H1 (cell line): ENCODE measurements around the gene SHISA8. TPM values are rescaled to one million over a fixed set of nuclear protein-coding genes. Genes with fewer than 3 reads are reported as not detected.

Experiments
- CTCF ChIA-PET: fragments of 300-600 bp; sonication (Branson Sonifier 250); formaldehyde crosslinking; loops from one replicate; lab custom pipeline; 2021; ENCODE audit not compliant: partially characterized antibody; lab: Charles Lee
- POLR2A ChIA-PET: fragments of 300-600 bp; sonication (Branson Sonifier 250); formaldehyde crosslinking; loops from one replicate; lab custom pipeline; 2021; ENCODE audit warnings: inconsistent platforms; ENCODE audit not compliant: partially characterized antibody; lab: Charles Lee
- DNase-seq, 2 experiments: peaks; one replicate each; pipeline versions ENCODE4 v3.0.0 to v3.0.0-alpha.2; 2010 to 2022; ENCODE audit warnings: low spot score in 2 of 2, low read depth in 1 of 2, mixed read lengths in 1 of 2
- FAIRE-seq: peaks from 2 replicates; lab custom pipeline; 2011; peaks lifted over from hg19 to GRCh38; lab: Jason Lieb, UNC
- H2AFZ ChIP-seq: 2 replicates; pipeline ENCODE4 v1.8.1; 2012; ENCODE audit warnings: low read length, inconsistent platforms
- H2AK5ac ChIP-seq: 2 replicates; pipeline ENCODE4 v1.6.1; 2013; ENCODE audit warnings: low read depth, low read length
- H2BK120ac ChIP-seq: replicated peaks from 2 replicates; pipeline ENCODE3; 2013; ENCODE audit warnings: low read depth, low read length, inconsistent platforms
- H2BK12ac ChIP-seq: 2 replicates; pipeline ENCODE4 v1.6.1; 2013; ENCODE audit warnings: low read depth, low read length
- H2BK15ac ChIP-seq: 2 replicates; pipeline ENCODE4 v1.6.1; 2013; ENCODE audit warnings: low read length
- H2BK20ac ChIP-seq: 2 replicates; pipeline ENCODE4 v1.6.1; 2013; ENCODE audit warnings: low read length
- H2BK5ac ChIP-seq: 2 replicates; pipeline ENCODE4 v1.6.1; 2013; ENCODE audit warnings: low read depth, low read length
- H3K14ac ChIP-seq: 2 replicates; pipeline ENCODE4 v1.6.1; 2013; ENCODE audit warnings: inconsistent platforms; ENCODE audit not compliant: insufficient read length
- H3K18ac ChIP-seq: 2 replicates; pipeline ENCODE4 v1.6.1; 2013; ENCODE audit warnings: low read length; ENCODE audit errors: extremely low read depth
- H3K23ac ChIP-seq: 2 replicates; pipeline ENCODE4 v1.6.1; 2013; ENCODE audit warnings: inconsistent platforms; ENCODE audit not compliant: insufficient read length
- H3K23me2 ChIP-seq: 2 replicates; pipeline ENCODE4 v1.6.1; 2013; ENCODE audit warnings: low read depth, low read length
- H3K27ac ChIP-seq: 2 replicates; pipeline ENCODE4 v1.6.1; 2011; ENCODE audit warnings: low read depth, low read length, inconsistent platforms
- H3K27me3 ChIP-seq, 4 experiments: replicated peaks in 1 of 4; 1 replicate in 1 of 4; 2 replicates in 3 of 4; pipeline versions ENCODE4 v1.6.1 to v1.8.1; 2011 to 2013; ENCODE audit warnings: low read length in 3 of 4, mild to moderate bottlenecking in 3 of 4, inconsistent platforms in 2 of 4, mixed read lengths in 2 of 4, moderate library complexity in 1 of 4; ENCODE audit not compliant: control insufficient read depth in 3 of 4, insufficient read depth in 3 of 4; ENCODE audit errors: extremely low read depth in 1 of 4
- H3K36me3 ChIP-seq, 4 experiments: 2 replicates each; pipeline versions ENCODE4 v1.6.1 to v1.8.1; 2011 to 2013; ENCODE audit warnings: mild to moderate bottlenecking in 4 of 4, low read length in 3 of 4, moderate library complexity in 2 of 4, control low read depth in 1 of 4, inconsistent platforms in 1 of 4; ENCODE audit not compliant: insufficient read depth in 4 of 4, control insufficient read depth in 2 of 4
- H3K4ac ChIP-seq: replicated peaks from 2 replicates; pipeline ENCODE3; 2013; ENCODE audit warnings: low read length, low read depth, mixed read lengths, inconsistent platforms; ENCODE audit not compliant: insufficient read length
- H3K4me1 ChIP-seq, 4 experiments: replicated peaks in 1 of 4; 1 replicate in 1 of 4; 2 replicates in 3 of 4; pipeline versions ENCODE4 v1.6.1 to v1.8.1; 2011 to 2013; ENCODE audit warnings: low read length in 3 of 4, inconsistent platforms in 2 of 4, mixed read lengths in 1 of 4; ENCODE audit not compliant: insufficient read depth in 4 of 4, control insufficient read depth in 3 of 4
- H3K4me2 ChIP-seq, 2 experiments: 2 replicates each; pipeline versions ENCODE4 v1.6.1 to v1.8.1; 2011 to 2013; ENCODE audit warnings: low read depth in 2 of 2, low read length in 2 of 2, control low read depth in 1 of 2, inconsistent platforms in 1 of 2, mild to moderate bottlenecking in 1 of 2; ENCODE audit not compliant: insufficient read depth in 1 of 2
- H3K4me3 ChIP-seq, 4 experiments: fragments of 200-600, 300-600 bp in 1 of 4; sonication (generic), shearing (Covaris generic), sonication (Bioruptor Twin) in 1 of 4; 2 replicates each; pipeline versions ENCODE4 v1.5.1 to v1.8.1; 2011 to 2016; ENCODE audit warnings: low read length in 4 of 4, low read depth in 3 of 4, control low read depth in 2 of 4, inconsistent platforms in 2 of 4, mild to moderate bottlenecking in 2 of 4, mixed read lengths in 1 of 4, moderate library complexity in 1 of 4; ENCODE audit not compliant: insufficient read depth in 2 of 4; ENCODE audit errors: extremely low read depth in 1 of 4
- H3K56ac ChIP-seq: replicated peaks from 2 replicates; pipeline ENCODE3; 2013; ENCODE audit warnings: low read depth, mild to moderate bottlenecking, mixed read lengths, low read length, inconsistent platforms; ENCODE audit not compliant: insufficient read length
- H3K79me1 ChIP-seq: 2 replicates; pipeline ENCODE4 v1.6.1; 2013; ENCODE audit warnings: low read depth, low read length, control low read depth
- H3K79me2 ChIP-seq, 2 experiments: 2 replicates each; pipeline versions ENCODE4 v1.6.1 to v1.8.1; 2012 to 2013; ENCODE audit warnings: low read length in 2 of 2, mild to moderate bottlenecking in 2 of 2, inconsistent platforms in 1 of 2; ENCODE audit not compliant: insufficient read depth in 2 of 2, control insufficient read depth in 1 of 2
- H3K9ac ChIP-seq, 4 experiments: replicated peaks in 1 of 4; 1 replicate in 1 of 4; 2 replicates in 3 of 4; pipeline versions ENCODE4 v1.6.1 to v1.8.1; 2011 to 2013; ENCODE audit warnings: low read depth in 3 of 4, low read length in 3 of 4, control low read depth in 2 of 4, mild to moderate bottlenecking in 2 of 4, moderate library complexity in 2 of 4, inconsistent platforms in 1 of 4; ENCODE audit errors: extremely low read depth in 1 of 4
- H3K9me3 ChIP-seq, 2 experiments: 2 replicates each; pipeline versions ENCODE4 v1.6.1 to v1.8.1; 2012 to 2013; ENCODE audit warnings: mild to moderate bottlenecking in 2 of 2, moderate library complexity in 2 of 2, control low read depth in 1 of 2, inconsistent platforms in 1 of 2, low read depth in 1 of 2, low read length in 1 of 2, mixed read lengths in 1 of 2; ENCODE audit not compliant: insufficient read depth in 2 of 2
- H4K20me1 ChIP-seq, 2 experiments: replicated peaks in 1 of 2; 2 replicates each; pipeline versions ENCODE3 to v1.8.1; 2011 to 2013; ENCODE audit warnings: inconsistent platforms in 2 of 2, low read length in 2 of 2, mild to moderate bottlenecking in 1 of 2; ENCODE audit not compliant: insufficient read depth in 2 of 2, control insufficient read depth in 1 of 2
- H4K5ac ChIP-seq: 2 replicates; pipeline ENCODE4 v1.6.1; 2013; ENCODE audit warnings: low read length, low read depth, mixed read lengths, inconsistent platforms; ENCODE audit not compliant: insufficient read length
- H4K8ac ChIP-seq: 2 replicates; pipeline ENCODE4 v1.8.0; 2013; ENCODE audit warnings: mild to moderate bottlenecking, moderate library complexity, low read length, inconsistent platforms; ENCODE audit not compliant: insufficient read depth; ENCODE audit errors: extremely low read depth
- H4K91ac ChIP-seq: replicated peaks from 2 replicates; pipeline ENCODE3; 2013; ENCODE audit warnings: low read length, mixed read lengths, inconsistent platforms; ENCODE audit not compliant: insufficient read length
- E2F6 ChIP-seq: IDR thresholded peaks from 2 replicates; pipeline ENCODE4 v1.6.1; 2012; ENCODE audit warnings: inconsistent platforms
- WGBS, 2 experiments: shearing (Covaris generic) in 1 of 2; methylation state at CpG; one replicate each; pipeline versions ENCODE4 v1.1.6 to v1.1.7; 2013 to 2015; ENCODE audit warnings: low lambda C conversion rate in 2 of 2, mixed read lengths in 2 of 2, inconsistent platforms in 1 of 2, low coverage in 1 of 2, missing lambda C conversion rate in 1 of 2; ENCODE audit not compliant: insufficient replicate concordance in 2 of 2, insufficient coverage in 1 of 2, insufficient read length in 1 of 2; ENCODE audit errors: extremely low coverage in 1 of 2, missing lambda C conversion rate in 1 of 2; 5-methylcytosine and 5-hydroxymethylcytosine counted together
- polyA plus RNA-seq, 7 experiments: library from polyadenylated mRNA; depleted of rRNA in 3 of 7; stranded (reverse) in 5 of 7; unstranded in 2 of 7; fragments of >200 nt in 5 of 7; fragments of 200-250 nt in 2 of 7; gene quantifications; 1 replicate in 5 of 7; 2 replicates in 1 of 7; 4 replicates in 1 of 7; pipeline versions ENCODE4 v1.2.1 to v1.2.3, GENCODE V29; 2011 to 2013; ENCODE audit warnings: missing spikeins in 2 of 7, mixed read lengths in 2 of 7
- total RNA-seq: library from RNA; stranded (reverse); fragmentation: NEBNext Ultra II Directional; extraction: Animal tissue kit (Norgen Biotek cat#: 25700); gene quantifications from 2 replicates; pipeline ENCODE4 v1.2.1, GENCODE V29; 2021
- TF ChIP-seq, protein P1 (sequence below): IDR thresholded peaks from 2 replicates; pipeline ENCODE4 v1.6.1; 2012; ENCODE audit warnings: inconsistent platforms
- TF ChIP-seq, protein P2 (sequence below): IDR thresholded peaks from 2 replicates; pipeline ENCODE4 v1.6.1; 2011; ENCODE audit warnings: low read depth, mild to moderate bottlenecking, low read length; ENCODE audit not compliant: insufficient read depth

SHISA8 gene
- total and polyA plus RNA-seq, 2 of the 8 experiments (the other 6 are each of a cell fraction or from before 2014, with no cell fraction given): 0.14 to 0.89 TPM

DNA sequence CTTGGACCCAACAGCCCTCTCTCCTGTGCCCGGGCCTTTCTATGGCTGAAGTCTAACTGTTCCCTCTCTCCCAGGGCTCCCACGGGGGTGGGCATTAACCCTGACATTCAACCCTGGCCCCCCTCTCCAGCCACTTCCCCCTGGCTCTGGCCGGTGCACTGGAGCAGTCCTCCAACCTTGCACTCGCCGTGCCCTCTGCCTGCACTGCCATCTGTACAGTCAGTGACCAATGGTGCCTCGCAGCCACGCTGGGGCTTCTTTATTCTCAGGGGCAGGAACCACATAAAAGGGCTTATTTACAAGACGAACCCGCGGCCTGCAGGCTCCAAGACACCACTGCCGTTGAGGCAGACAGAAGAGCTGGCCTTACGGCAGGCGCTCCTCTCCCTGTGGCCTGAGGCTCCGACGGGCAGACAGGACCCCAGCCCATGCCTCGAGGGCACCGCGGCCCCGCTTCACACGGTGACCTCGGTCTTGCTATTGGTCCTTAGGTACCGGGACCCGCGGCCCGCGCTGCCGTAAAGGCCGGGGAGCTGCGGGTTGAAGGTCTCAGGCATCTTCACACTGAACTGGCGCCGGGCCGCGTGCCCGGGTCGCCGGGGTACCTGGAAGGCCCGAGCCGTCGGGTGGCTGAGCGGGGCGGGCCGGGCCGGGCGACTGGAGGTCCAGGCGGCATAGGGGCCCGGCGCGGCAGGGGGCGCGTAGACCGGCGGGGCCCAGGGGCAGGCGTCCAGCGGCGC, 5.4 kb downstream of the SHISA8 start:
- no peak overlapping the region for H2BK5ac ChIP-seq
- peaks cover 6% of the 10 kb centered on the region; the same call in 1 of the 2 replicates for H3K23me2 ChIP-seq
- peak overlapping the region; percentile 60; the same call in 1 of the 2 replicates for H3K18ac ChIP-seq
- H2AFZ ChIP-seq: no peak overlapping the region
- H3K14ac ChIP-seq: no peak overlapping the region
- ChIA-PET POLR2A (interaction anchor here (0.8 to 3.5 kb wide), 8 partner anchors 8 to 65 kb away, joined by 3 to 19 read pairs (median 6); partner anchors contain the start of genes CENPM and TNFRSF13C), CTCF (interaction anchor here (0.6 to 5.2 kb wide), 6 partner anchors 15 to 212 kb away, joined by 3 to 32 read pairs (median 6); partner anchors contain the start of gene TNFRSF13C)
- H3K56ac ChIP-seq: no peak overlapping the region
- H4K5ac ChIP-seq: no peak overlapping the region
- H4K8ac ChIP-seq: no peak overlapping the region
- H3K27me3 ChIP-seq: peaks cover 51 to 63% (median 58%) of the 10 kb centered on the region in 4 experiments
- H3K23ac ChIP-seq: no peak overlapping the region
- FAIRE-seq: no peak
- H3K4me1 ChIP-seq: peaks cover 0 to 28% (median 11%) of the 10 kb centered on the region in 4 experiments; a peak in 6 of 7 replicates
- H2BK15ac ChIP-seq: 0 out of 2 replicates have a peak overlapping the region, but pooled peaks have one; percentile 3
- H3K9ac ChIP-seq: no peak overlapping the region
- peak overlapping the region in 1 of 4 experiments; percentile 55; a peak in 3 of 8 replicates for H3K4me3 ChIP-seq
- no peak overlapping the region for H2AK5ac ChIP-seq
- no peak overlapping the region for H4K91ac ChIP-seq
- 59% methylated on average over 14 of the region's 55 CpGs; no CpG with 5 or more reads in 1 of the 2 experiments for WGBS, 2 experiments
- no peak overlapping the region for H3K27ac ChIP-seq
- H2BK120ac ChIP-seq: no peak overlapping the region
- no peaks in the 10 kb centered on the region for H3K79me2 ChIP-seq
- H4K20me1 ChIP-seq: peaks cover 18 to 30% of the 10 kb centered on the region in 2 experiments
- H3K4me2 ChIP-seq: peak overlapping the region; percentile 52 to 62
- H3K79me1 ChIP-seq: no peaks in the 10 kb centered on the region
- H3K9me3 ChIP-seq: no peaks in the 10 kb centered on the region; a peak in 1 of 4 replicates
- peaks cover 0 to 27% (median 7%) of the 10 kb centered on the region in 4 experiments; a peak in 5 of 8 replicates for H3K36me3 ChIP-seq
- peak in 1 of 2 experiments; percentile 80 for DNase-seq
- peak; percentile 86 for TF ChIP-seq E2F6
- TF ChIP-seq, protein P1, sequence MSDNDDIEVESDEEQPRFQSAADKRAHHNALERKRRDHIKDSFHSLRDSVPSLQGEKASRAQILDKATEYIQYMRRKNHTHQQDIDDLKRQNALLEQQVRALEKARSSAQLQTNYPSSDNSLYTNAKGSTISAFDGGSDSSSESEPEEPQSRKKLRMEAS: peak; percentile 71; the same call in 1 of the 2 replicates
- TF ChIP-seq, protein P2, sequence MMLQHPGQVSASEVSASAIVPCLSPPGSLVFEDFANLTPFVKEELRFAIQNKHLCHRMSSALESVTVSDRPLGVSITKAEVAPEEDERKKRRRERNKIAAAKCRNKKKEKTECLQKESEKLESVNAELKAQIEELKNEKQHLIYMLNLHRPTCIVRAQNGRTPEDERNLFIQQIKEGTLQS: no peak
- no peak overlapping the region for H2BK20ac ChIP-seq
- no peak overlapping the region for H3K4ac ChIP-seq
- H2BK12ac ChIP-seq: no peak overlapping the region
